Stimulated activated CD8-positive, alpha-beta memory T cell treated with anti-CD3 and anti-CD28 coated beads, Interleukin-12 subunit alpha, Interleukin-12 subunit beta, amount 100 ng/mL, for 4 hours (primary cell): Measurements from ENCODE around the gene CARD10.
A peak's percentile ranks its signal among the peaks of the same experiment; 100 is the strongest.
"Not testable (repeated sequence)": the region's sequence is repeated elsewhere in the genome, so short reads cannot be mapped to it uniquely, and the experiment has no call there.

Experiments
- DNase-seq: peaks from one replicate; pipeline ENCODE4 v3.0.0-alpha.2; 2020; ENCODE audit warnings: low read depth

The CARD10 gene

GRCh38 chr22:37485395-37486223, 33.6 kb downstream of the CARD10 start:
- peak; percentile 6 for DNase-seq

GRCh38 chr22:37484480-37485394, 34.5 kb downstream of the CARD10 start:
- DNase-seq = peak; percentile 66

- no peak for DNase-seq
Measured at GRCh38 chr22:37483050-37483449, 36.2 kb downstream of the CARD10 start.

GRCh38 chr22:37482244-37482643, 37.0 kb downstream of the CARD10 start:
- DNase-seq = no peak

GRCh38 chr22:37481347-37481907, 37.8 kb downstream of the CARD10 start:
- DNase-seq = no peak

GRCh38 chr22:37480387-37481346, 38.5 kb downstream of the CARD10 start:
- DNase-seq = no peak

GRCh38 chr22:37479196-37479595, 40.0 kb downstream of the CARD10 start:
- DNase-seq = no peak

- no peak for DNase-seq
Measured at GRCh38 chr22:37476389-37477329, 42.6 kb downstream of the CARD10 start.

GRCh38 chr22:37474447-37475090, 44.6 kb downstream of the CARD10 start:
- no peak for DNase-seq

- DNase-seq = no peak
Measured at GRCh38 chr22:37473437-37473946, 45.7 kb downstream of the CARD10 start.

GRCh38 chr22:37472418-37473006, 46.7 kb downstream of the CARD10 start:
- DNase-seq = no peak

GRCh38 chr22:37471727-37472417, 47.3 kb downstream of the CARD10 start:
- DNase-seq = no peak

GRCh38 chr22:37470087-37470445, 49.1 kb downstream of the CARD10 start:
- no peak for DNase-seq

GRCh38 chr22:37469416-37470086, 49.7 kb downstream of the CARD10 start:
- no peak for DNase-seq

- DNase-seq = not testable (repeated sequence)
Measured at GRCh38 chr22:37468201-37468695, 51.0 kb downstream of the CARD10 start.

- DNase-seq = no peak
Measured at GRCh38 chr22:37467391-37467955, 51.7 kb downstream of the CARD10 start.

GRCh38 chr22:37464181-37464580, 55.0 kb downstream of the CARD10 start:
- DNase-seq = no peak
